NB4 (cell line): ENCODE results near the gene SEL1L.
"Not testable (repeated sequence)": the region's sequence is repeated elsewhere in the genome, so short reads cannot be mapped to it uniquely, and the experiment has no call there.

ENCODE experiments used
- DNase-seq: peaks from one replicate; pipeline ENCODE4 v3.0.0; 2010; ENCODE audit warnings: low read depth
- H3K4me3 ChIP-seq: one replicate; pipeline ENCODE4 v1.5.1; 2011; ENCODE audit warnings: mild to moderate bottlenecking, low read depth, low read length, moderate library complexity
- CTCF ChIP-seq: IDR thresholded peaks from one replicate; pipeline ENCODE4 v1.5.1; 2012; ENCODE audit warnings: low read depth, low read length
- MAX ChIP-seq: IDR thresholded peaks from 2 replicates; pipeline ENCODE4 v1.6.1; 2011; ENCODE audit warnings: low read depth, low read length
- MYC ChIP-seq: IDR thresholded peaks from 2 replicates; pipeline ENCODE4 v1.6.1; 2011; ENCODE audit warnings: low read depth, low read length
- POLR2A ChIP-seq: IDR thresholded peaks from 2 replicates; pipeline ENCODE4 v1.6.1; 2011; ENCODE audit warnings: mild to moderate bottlenecking; ENCODE audit not compliant: insufficient read length; ENCODE audit errors: extremely low read depth

Gene SEL1L

GRCh38 chr14:81555684-81556083 is 22.0 kb upstream of the SEL1L start:
- H3K4me3 ChIP-seq, result no peak overlapping the region
- TF ChIP-seq POLR2A (no peak), MYC (no peak), CTCF (no peak)
- DNase-seq, result no peak

DNA sequence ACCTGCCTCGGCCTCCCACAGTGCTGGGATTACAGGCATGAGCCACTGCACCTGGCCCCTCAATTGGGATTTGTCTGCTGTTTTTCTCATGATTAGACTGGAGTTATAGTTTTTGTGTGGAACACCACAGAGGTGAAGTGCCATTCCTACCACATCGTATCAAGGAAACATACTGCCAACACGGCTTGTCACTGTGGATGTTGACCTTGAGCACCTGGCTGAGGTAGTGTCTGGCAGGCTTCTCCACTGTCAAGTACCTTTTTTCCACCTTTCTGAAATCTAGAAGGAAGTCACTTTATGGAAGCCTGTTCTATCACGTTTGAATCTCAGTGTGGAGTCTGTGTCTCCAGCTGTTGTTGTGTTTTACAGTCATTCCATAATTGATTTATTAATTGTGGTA is 21.4 kb upstream of the SEL1L start:
- no peak for TF ChIP-seq MYC
- TF ChIP-seq CTCF, result no peak
- no peak for TF ChIP-seq POLR2A
- no peak for TF ChIP-seq MAX
- no peak for DNase-seq
- H3K4me3 ChIP-seq, result no peak overlapping the region

GRCh38 chr14:81551471-81551870 is 17.8 kb upstream of the SEL1L start:
- H3K4me3 ChIP-seq, result no peak overlapping the region
- no peak for DNase-seq
- TF ChIP-seq POLR2A (no peak), CTCF (no peak), MYC (no peak), MAX (no peak)

- H3K4me3 ChIP-seq, result no peak overlapping the region
- TF ChIP-seq CTCF (no peak), MYC (no peak), POLR2A (no peak), MAX (no peak)
- DNase-seq, result no peak
Measured at GRCh38 chr14:81550001-81550637, 16.5 kb upstream of the SEL1L start.

DNA sequence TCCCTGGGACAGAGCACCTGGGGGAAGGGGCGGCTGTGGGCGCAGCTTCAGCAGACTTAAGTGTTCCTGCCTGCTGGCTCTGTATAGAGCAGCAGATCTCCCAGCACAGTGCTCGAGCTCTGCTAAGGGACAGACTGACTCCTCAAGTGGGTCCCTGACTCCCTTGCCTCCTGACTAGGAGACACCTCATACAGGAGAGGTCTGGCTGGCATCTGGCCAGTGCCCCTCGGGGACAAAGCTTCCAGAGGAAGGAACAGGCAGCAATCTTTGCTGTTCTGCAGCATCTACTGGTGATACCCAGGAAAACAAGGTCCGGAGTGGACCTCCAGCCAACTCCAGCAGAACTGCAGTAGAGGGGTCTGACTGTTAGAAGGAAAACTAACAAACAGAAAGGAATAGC is 7.6 kb upstream of the SEL1L start:
- not testable (repeated sequence) for DNase-seq, H3K4me3 ChIP-seq

GRCh38 chr14:81537193-81537592 is 3.5 kb upstream of the SEL1L start:
- DNase-seq, result no peak
- no peak overlapping the region for H3K4me3 ChIP-seq
- no peak for TF ChIP-seq CTCF
- TF ChIP-seq MAX, result no peak
- no peak for TF ChIP-seq POLR2A
- TF ChIP-seq MYC, result no peak
